AG04449 (cell line): ENCODE results near the gene KLHL21.

ENCODE experiments used
- CTCF ChIA-PET: fragments of 350-600 bp; formaldehyde crosslinking; extraction: SDS; loops from one replicate; lab custom pipeline; 2021; ENCODE audit warnings: antibody characterized with exemption; lab: Yijun Ruan, JAX
- POLR2A ChIA-PET: fragments of 400-600, 350-600 bp; formaldehyde crosslinking; extraction: SDS; loops from one replicate; lab custom pipeline; 2020; ENCODE audit warnings: antibody characterized with exemption, inconsistent platforms; lab: Yijun Ruan, JAX
- DNase-seq: peaks from one replicate; pipeline ENCODE4 v3.0.0-alpha.2; 2010; ENCODE audit warnings: low read depth, low spot score
- H3K4me3 ChIP-seq: 2 replicates; pipeline ENCODE4 v1.5.1; 2011; ENCODE audit warnings: low read depth, mild to moderate bottlenecking, control low read depth, low read length
- CTCF ChIP-seq: IDR thresholded peaks from one replicate; pipeline ENCODE4 v1.5.1; 2011; ENCODE audit warnings: mild to moderate bottlenecking, moderate library complexity, low read length, control low read depth, inconsistent platforms; ENCODE audit not compliant: insufficient read depth; ENCODE audit errors: missing control alignments

Gene KLHL21

GRCh38 chr1:6545276-6546112 is 57.2 kb downstream of the KLHL21 start:
- CTCF ChIA-PET = interaction anchor here (2.6 to 5.2 kb wide), 2 partner anchors 9 to 56 kb away, joined by 17 to 21 read pairs; partner anchors contain the start of genes NOL9 and TAS1R1
- DNase-seq = no peak
- POLR2A ChIA-PET = no interaction called here
- TF ChIP-seq CTCF = no peak
- no peak overlapping the region for H3K4me3 ChIP-seq

- CTCF ChIA-PET = interaction anchor here (5.2 kb wide), 1 partner anchor 55 kb away, joined by 21 read pairs; no protein-coding TSS in a partner anchor
- POLR2A ChIA-PET = interaction anchor here (0.7 kb wide), 1 partner anchor 7 kb away, joined by 3 read pairs; no protein-coding TSS in a partner anchor
- DNase-seq = no peak
- TF ChIP-seq CTCF = no peak
- no peak overlapping the region for H3K4me3 ChIP-seq
Measured at GRCh38 chr1:6544831-6545230, 57.8 kb downstream of the KLHL21 start.
